Right forelimb (tissue), 1 donor: ENCODE measurements around the gene EEFSEC.

Experiments used
- DNase-seq: peaks from one replicate; pipeline ENCODE4 v3.0.0-alpha.2; 2018

Gene EEFSEC

DNA sequence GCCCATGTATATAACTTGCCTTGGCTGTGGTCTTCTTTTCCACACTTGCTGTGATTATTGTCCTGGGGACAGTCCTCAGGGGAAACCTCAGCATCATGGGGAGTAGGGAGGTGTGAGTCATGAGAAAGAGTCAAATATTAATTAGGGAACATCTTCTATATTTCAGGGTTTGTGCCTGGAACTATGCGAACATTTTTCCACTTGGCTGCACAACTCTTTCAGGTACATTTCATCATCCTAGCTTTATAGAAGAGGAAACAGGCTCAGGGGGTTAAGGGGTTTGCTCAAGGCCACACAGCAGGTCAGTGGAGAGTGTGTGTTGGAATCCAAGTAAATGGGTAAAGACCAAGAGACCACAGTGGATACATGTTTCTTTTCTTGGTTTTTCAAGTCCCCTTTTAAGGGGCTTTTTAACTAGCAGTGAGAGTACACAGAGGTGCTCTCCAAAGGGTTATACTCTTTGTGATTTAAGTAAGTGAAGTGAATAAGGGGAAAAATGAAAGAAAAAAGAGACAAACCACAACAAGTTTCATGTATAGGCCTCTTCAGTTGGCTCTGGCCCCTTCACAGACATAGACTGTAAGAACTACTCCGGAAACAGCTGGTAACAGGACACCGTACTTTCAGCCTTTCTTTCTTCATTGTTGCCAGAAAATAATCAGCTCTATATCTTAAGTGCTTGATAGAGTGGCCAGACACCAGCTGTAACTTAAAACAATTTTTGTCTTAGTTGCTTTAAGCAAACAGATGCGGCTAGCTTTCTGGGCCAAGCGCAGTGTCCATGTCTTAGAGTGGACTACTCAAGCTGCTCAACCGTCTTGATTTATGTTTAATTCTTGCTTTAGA lies 64.6 kb downstream of the EEFSEC start:
- no peak for DNase-seq

DNA sequence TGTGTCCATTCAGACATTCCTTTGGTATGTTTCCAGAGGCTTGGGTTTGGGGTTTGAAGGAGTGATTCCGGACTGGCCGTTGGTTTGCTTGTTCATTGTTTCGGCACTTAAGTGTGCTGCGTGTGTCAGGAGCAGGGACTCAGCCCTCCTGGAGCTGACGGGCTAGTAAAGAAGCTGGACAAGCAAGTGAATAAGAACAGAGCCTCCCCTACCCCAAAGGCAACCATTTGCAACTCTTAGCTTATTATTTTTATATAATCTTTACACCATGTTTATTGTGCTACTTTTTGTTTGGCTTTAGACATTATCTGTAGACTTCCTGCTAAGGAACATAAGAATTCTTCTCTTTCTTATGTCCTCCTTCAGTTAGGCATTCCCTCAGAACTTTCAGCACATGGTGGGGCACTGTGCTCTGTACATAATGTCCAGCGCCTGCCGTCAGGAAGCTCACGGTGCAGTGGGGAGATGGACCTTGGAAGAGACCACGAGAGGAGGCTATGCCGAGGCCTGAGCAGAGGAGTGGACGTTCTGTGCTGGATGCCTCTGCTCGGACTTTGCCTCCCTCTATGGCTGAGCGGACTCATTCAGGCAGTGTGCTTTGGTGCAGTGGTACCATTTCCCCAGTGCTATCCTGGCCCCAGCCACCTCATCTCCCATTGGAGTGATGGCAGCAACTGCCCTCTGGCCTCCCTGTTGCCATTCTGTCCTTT lies 65.4 kb downstream of the EEFSEC start:
- DNase-seq = no peak

DNA sequence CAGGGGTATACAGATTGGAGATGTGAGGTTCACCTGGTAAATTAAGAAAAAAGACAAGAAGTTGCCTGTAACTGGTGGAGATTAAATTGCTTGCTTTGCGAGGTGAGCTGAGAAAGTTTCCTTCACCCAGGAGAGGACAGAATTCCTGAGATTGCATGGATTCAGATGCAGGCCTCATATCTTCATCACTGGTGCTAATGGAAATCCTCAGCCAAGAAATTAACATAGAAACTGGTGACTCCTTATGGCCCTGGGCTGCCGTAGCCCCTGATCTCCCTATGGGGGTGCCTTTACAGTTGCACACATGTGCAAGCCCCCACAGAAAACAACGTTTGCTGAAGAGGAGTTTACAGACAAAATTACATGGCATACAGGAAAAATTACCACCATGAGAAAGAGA lies 68.0 kb downstream of the EEFSEC start:
- no peak for DNase-seq

DNA sequence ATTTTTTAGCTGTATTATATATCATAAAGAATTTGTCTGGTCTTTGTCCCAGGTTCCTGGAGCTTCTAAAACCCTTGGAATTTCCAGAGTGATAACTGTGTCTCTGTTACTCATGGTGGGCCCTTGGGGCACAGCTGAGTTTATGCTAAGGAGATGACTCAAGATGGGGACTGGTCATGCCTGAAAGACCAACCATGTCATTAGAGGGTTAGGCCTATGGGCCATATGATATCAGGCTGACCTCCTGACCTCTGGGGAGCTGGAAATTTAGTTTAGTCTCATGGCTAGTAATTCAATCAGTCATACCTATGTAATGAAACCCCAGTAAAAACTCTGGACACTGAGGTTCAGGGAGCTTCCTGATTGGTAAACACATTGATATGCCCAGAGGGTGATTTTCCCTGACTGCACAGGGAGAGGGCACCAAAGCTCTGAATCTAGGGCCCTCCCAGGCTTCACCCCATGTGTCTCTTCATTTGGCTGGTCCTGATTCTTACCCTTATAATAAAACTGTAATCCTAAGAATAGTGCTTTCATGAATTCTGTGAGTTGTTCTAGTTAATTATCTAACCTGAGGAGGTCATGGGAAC lies 69.6 kb downstream of the EEFSEC start:
- DNase-seq = no peak

DNA sequence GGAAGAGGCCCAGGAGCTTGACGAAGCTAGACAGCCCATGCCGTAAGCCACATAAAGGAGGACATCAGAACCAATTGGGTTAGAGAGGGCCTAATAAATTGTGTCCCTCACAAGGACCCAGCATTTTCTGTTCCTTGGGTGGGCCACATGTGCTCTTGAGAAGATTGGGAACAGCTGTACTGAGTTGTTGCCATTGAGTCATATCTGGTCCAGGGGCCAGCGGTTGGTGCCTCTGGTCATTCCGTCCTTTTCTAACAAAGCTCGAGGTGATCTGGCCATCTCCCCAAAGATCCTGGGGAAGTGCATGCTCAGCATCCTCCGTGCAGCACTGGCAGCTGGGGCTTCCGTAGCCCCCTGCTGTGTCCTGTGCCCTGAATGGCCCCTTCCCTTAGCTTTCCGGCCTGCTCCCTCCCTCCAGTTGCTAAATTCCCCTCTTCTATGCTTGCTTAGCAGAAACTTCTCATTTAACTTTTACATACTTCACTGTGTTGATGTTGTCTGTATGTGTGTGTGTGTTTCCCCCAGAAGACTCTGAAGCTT lies 73.0 kb downstream of the EEFSEC start:
- DNase-seq = no peak

DNA sequence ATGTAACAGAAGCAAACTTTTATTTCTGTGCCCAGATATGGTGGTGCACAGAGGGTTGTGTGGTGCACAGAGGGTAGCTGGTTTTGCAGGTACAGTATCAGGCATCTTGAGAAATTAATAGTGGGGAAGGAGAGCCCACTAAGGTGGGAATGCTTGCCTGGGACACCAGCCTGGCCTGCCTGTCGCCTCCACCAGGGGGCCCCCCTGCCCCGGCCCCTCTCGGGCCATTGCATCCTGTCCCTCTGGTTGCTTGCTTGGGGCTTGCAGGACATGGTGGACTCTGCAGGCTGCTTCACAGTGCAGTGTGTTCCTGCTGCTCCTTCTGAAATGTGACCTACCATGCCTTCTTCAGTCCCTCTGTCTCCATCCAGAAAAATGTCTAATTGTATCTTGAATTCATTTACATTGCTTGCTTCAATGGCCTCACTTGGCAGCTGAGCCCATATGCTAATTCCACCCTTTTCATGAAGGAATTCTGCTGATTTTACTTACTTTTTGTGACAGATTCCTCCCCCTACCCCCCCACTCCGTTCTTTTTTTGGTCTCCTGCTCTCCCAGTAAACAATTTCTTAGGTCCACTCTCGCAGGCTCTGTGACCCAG lies 73.6 kb downstream of the EEFSEC start:
- DNase-seq = no peak

DNA sequence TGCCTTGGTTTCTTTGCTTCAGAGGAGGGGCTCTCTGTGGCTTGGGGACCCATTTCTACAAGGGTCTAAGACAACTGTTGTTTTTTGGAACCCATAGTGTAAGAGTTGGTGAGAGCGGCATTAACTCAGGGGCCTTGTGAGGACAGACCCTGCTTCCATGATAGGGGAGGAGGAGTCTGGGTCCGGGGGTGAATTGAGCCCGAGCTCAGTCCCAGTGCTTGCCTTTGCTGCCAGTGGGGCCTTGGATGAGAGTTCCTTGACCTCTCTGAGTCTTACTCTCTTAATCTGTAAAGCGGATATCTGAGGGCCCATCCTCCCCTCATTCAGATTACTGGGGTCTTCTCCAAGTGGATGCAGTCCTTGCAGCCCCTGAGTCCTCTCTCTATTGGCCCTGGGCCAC lies 74.2 kb downstream of the EEFSEC start:
- no peak for DNase-seq

DNA sequence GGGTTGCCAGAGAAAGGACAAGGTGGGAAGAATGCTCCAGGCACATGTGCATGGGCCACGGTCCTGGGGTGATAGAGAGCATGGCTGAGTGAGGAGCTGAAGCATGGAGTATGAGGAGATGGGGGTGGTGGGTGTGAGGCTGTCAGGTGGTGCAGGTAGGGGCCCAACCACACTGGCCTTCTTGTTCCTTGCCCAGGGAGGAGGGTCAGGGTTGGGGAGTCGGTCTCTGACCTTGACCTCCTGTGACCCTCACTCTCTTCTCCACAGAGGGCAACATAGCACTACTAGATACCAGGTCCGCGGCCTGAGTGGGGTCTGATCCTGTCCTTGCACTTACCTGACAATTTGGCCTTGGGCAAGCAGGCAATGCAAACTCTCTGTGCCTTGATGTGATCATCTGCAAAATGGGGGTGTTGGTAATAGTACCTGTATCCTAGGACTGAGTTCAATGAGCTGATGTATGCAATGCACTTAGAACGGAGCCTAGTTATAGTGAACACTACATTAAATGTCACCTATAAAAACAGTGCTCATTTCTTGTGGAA lies 75.2 kb downstream of the EEFSEC start:
- DNase-seq = no peak

DNA sequence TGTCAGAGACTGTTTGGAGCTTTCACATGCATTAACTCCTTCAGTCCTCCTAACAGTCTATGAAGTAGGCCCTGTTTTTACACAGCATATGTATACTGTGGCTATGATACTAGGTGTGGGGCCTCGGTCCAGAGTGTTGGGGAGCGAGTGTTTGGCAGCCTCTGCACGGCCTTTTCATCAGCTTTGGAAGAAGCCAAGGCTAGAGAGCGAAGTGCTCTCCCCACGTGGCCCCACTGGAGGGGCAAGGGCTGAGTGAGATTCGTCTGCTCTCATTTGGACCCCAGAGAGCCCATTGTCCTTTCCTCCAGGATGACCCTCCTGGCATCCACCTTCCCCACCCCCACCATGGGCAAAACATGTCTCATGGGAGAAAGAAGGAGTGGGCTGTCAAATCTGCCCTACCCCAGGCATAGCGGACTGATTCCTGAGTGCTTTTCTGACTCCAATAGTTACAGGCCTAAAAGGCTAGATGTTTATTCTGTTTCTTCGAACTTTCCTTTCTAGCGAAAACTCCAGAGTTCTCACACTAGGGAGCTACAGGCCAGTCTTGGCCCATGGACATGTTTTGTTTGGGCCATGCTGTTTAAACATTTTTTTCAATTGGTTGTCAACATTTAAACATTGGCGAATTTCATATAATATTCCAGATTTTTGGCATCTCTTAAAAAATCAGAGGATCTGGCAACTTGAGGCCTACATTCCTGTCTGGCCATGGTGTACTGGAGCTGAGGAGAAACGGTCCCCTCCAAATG lies 76.0 kb downstream of the EEFSEC start:
- DNase-seq = no peak

DNA sequence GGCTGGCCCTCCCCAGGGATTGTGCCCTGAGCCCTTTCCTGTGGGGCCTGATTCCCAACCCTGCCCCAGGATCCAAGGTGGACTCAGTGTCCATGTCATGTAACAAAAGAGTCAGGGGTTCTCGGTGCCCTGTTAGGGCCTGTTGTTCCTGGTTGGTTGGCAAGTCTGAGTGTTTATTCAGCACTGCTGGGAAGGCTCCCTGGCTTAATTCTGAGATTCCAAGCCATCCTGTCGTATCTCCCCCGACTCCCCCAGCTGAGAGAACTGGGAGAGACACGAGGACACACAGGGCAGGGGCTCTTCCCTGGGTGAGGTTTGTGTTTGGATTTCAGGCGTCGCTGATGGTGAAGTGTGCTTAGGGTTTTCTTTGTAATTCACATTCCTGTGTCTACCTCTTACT lies 78.3 kb downstream of the EEFSEC start:
- DNase-seq = no peak

DNA sequence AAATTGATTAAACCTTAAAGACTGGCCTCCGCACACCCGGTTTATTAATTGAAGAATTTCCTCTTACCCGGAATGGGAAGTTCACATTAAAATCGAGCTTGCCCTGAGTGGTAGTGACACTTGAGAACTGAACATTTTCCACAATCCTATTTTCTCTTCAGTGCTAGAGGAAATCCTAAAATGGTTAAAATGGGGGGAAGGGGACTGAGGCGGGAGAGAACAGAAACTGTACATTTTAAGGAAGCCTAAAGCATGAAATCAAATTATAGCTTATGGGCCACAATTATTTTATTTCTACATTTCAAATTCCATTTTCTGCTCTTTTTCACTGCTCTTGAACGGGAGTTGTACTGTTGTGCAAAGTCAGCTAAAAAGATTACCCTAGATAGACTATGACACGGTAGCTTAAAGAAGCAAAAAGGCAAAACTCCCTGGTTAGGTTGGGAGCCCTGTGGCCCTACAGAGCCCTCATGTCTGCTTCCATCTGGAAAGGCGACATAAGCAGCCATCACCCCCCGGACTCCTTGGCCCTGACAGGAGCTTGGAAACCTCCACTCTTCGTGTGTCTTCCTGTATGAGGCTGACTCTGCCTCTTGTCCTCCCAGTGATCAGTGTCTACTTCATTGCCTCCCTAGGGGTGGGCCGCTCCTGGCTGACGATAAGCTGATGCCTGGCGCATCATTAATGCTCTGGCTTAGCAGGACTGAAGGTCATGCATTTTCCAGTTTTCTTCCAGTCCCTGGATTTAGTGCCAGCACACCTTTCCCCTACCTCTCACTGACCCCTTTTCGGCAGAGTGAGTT lies 79.3 kb downstream of the EEFSEC start:
- no peak for DNase-seq

DNA sequence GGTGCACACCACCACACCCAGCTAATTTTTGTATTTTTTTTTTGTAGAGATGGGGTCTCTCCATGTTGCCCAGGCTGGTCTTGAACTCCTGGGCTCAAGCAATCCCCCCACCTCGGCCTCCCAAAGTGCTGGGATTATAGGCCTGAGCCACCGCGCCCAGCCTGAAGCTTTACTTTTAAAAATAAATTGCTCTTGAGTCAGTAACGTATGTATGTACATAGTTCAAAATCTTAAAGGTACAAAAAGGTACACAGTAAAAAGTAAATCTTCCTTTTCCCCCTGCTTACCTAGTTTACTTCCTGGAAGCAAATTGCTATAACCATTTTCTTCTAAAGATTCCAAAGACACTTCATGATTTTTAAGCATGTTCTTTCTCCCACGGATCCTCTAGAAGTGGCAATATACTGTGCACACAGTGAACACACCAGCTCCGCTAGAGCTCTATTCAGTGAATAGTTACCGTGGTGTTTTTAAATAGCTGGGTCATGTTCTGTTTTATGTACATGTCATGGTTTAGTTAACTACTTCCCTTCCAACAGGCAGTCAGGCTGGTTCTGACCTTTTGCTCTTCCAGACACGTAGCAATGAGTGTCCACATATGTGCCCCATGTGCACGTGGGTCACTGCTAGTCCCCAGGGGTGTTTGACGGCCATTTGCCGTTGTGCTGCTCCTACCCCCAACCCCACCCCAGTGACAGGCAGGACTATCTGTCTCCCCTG lies 82.1 kb downstream of the EEFSEC start:
- no peak for DNase-seq

DNA sequence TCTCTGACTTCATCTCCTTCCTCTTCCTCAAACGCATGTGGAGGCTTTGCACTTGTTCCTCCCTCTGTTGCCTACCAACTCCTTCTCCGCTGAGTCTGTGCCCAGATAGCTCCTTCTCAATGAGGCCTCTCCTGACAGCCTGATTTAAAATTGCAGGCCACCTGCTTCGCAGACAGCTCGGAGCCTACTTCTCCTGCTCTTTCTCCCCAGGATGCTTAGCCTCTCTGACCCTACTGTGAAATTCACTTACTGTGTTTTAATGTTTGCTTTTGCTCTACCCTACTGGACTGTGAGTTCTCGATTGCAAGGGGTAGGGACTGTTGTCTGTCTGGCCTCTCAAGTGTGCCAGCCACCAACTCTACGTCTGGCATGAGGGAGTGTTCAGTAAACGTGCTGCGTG lies 83.4 kb downstream of the EEFSEC start:
- DNase-seq = no peak

DNA sequence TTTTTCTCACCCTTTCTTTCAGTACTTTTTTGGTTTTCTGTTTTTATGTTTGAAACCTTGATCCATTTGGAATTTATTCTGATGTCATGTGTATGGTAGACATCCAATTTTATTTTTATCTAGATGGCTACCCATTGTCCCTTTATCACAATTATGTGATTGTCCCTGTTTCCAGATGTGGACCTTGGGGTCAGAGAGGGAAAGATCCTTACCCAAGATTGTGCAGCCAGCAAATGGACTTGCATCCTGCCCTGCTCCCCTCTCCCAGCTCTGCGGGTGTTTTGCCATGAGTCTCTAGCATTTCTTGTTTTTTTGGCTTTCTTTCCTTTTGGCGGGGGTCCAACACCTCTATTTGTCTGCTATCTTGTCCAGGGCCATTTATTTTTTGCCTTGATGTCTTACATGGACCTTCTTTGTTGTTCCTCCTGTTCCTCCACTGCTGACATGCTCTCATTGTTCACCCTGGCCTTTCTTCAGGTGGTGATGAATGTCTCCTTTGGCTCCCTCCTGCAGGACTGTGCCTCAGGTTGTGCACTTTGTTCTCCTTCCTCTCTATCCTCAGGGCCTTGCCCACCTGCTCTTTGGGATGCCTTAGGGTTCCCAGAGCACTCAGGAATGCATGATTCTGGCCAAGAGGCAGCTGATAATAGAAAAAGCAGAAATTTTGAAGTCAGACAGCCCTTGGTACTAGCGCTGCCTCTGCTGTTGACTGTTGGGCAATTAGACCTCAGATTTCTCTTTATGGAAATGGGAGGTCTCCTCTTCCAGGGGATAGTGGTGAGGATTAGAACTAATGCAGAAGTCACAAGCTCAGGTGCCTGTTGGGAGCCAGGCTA lies 84.3 kb downstream of the EEFSEC start:
- no peak for DNase-seq

DNA sequence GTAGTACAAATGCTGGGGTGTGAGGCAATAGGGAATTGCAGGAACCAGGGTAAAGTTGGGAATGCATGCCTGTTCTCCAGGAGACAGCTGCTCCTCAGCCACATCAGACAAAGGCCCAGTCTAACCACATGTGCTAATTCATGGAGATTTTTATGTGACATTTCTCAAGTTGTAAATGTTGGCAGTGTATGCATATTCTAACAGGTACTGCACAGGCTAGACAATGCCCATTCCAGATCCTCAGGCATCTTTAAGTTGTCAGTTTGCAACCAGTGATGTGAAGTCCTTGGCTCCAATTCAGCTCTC lies 84.9 kb downstream of the EEFSEC start:
- DNase-seq = no peak

DNA sequence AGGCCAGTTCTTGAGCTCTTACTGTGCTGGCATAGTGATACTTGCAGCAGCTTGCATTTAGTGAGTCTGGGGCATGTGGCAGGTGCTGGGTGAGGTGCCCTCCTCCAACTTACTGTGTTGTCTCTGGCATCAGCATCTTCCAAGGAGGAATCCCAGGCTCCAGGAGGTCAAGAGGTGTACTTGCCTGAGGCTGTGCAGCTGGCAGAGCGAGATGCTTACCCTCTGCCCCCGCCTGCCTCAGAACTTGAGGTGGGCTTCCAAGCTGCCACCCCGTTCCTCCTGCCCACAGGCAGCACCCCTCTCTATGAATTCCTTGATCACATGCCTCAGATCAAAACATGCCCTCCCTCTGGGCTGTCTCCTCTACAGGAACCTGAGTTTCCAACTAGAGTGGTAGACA lies 86.0 kb downstream of the EEFSEC start:
- no peak for DNase-seq

DNA sequence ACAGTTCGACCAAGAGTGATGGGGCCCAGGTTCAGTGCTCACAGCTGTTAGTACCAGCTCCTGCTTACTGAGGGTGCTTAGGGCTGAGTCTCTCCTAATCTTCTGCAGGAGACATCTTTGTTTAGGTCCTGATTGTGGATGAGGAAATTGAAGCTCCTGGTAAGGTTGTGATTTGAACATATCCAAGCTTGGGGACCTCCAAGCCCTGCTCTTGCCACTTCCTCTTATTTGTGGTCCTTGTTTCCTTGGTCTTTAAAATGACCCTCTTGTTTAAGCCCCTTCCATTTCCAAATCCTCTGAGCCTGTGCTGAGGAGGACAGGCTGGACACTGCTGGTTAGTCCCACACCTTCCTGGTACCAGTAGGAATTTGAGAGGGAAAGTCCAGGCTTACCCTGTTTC lies 87.0 kb downstream of the EEFSEC start:
- no peak for DNase-seq

DNA sequence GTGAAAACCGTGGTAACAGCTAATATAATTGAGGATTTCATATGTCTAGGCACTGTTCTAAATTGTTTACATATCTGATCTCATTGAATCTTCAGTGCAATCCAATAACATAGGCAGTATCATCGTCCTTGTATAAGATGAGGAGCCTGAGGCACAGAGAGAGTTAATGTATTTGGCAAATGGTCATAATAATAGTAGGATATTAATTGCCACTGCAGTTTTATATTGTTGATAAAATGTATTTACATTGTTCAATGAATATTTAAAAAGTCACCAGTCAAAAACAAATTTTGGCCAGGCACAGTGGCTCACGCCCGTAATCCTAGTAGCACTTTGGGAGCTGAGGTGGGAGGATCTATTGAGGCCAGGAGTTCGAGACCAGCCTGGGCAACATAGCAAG lies 88.5 kb downstream of the EEFSEC start:
- no peak for DNase-seq

DNA sequence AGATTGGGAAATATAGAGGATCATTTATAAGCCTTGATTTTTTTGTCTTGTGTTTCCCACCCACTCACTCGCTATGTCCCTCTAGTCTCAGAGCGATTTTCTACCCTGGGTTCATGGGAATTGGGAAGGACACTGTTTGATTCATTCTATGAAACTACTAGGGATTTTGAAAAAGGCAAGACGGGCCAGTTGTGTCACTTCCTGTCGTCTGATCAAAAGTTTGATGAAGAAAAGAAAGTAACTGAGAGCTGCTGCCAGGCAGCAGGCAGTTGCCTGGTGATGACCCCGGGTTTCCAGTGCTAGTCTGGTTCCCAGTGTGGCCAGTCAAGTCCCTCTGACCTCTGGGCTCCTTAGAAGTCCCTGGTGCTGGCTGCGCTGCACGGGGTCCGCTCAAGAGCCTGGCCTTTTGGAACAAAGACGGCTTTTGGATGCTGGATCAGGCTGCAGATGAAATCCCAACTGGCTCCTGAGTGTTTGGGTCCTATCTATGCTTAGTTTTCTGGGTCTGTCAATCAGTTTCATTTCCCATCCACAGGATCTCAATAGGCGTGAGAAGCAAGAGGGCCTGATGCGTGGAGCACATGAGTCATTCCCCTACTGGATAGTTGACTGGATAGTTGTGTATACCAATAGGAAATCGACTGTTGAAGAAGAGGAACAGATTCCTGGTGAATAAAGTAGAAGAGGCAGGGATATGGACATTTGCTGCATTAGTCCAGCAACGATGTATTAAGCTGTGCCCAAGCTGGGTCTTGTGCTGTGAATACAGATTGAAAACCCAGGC lies 89.7 kb downstream of the EEFSEC start:
- no peak for DNase-seq
